GM18861 (cell line): Measurements from ENCODE around the gene ANO5.

ENCODE experiments used
- ATAC-seq: cut with Tn5 transposase; IDR thresholded peaks from one replicate; pipeline ENCODE4 v1.9.1; 2021; ENCODE audit not compliant: unreplicated experiment

ANO5 gene

DNA sequence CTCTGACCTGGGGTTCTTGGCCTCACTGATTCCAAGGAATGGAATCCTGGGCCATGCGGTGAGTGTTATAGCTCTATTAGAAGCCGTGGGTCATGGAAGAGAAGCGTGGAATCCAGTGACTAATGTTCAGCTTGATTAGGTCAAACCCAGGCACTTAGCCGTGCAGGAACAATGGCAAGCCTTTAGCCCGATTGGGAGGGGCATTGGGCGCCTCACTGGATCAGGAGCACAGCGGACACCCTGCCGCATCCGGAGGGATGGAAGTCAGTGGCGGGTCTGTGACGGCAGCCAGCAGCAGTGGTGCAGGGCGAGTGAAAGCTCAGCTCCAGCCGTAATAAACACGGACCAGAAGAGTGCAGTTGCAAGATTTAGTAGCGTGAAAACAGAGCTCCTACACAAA, 124.8 kb downstream of the ANO5 start:
- no peak for ATAC-seq

GRCh38 chr11:22331771-22332170, 138.9 kb downstream of the ANO5 start:
- no peak for ATAC-seq
